Sciatic nerve (tissue), 2 donors: ENCODE measurements around the gene TARDBP. TPM values are rescaled to one million over a fixed set of nuclear protein-coding genes. Genes with fewer than 3 reads are reported as not detected.
A peak's percentile ranks its signal among the peaks of the same experiment; 100 is the strongest.

Source experiments
- ATAC-seq: fragments of 200-7000 bp; cut with Tn5 transposase; one replicate; pipeline ENCODE4 v1.9.1; 2020; ENCODE audit warnings: mild to moderate bottlenecking, moderate library complexity
- DNase-seq: peaks from one replicate; pipeline ENCODE4 v3.0.0-alpha.2; 2020; ENCODE audit warnings: low spot score
- intact Hi-C: fragments of 100-400 bp; cut with DNase I; formaldehyde crosslinking; loops from one replicate; pipeline ENCODE4 v1.14.2; 2022
- total RNA-seq: library from RNA; stranded (reverse); fragmentation: NEBNext Ultra II Directional; extraction: Animal tissue kit (Norgen Biotek cat#: 25700); gene quantifications from one replicate; pipeline ENCODE4 v1.2.1, GENCODE V29; 2021
- donor health status: DM: no; HTN: no; CAD: no.
- donor health status: DM: no; HTN: no; CAD: no.

TARDBP gene
- 165 TPM for total RNA-seq

GRCh38 chr1:11012260-11013159, at the start of gene TARDBP:
Gene TARDBP, plus strand, starts transcription at chr1:11012654. Its CDS starts 1,074 bp downstream, at chr1:11013728.
- intact Hi-C loops = loop anchor here (5.0 kb wide), 1 partner anchor 35 kb away; no protein-coding TSS in a partner anchor
- DNase-seq = peak; percentile 92
- peak; percentile 99 for ATAC-seq

GRCh38 chr1:10965546-10966226, 46.8 kb upstream of the TARDBP start:
- DNase-seq = no peak
- intact Hi-C loops = no loop called here
- ATAC-seq = peak; percentile 62

GRCh38 chr1:10967090-10967489, 45.4 kb upstream of the TARDBP start:
- no peak for ATAC-seq
- intact Hi-C loops = no loop called here

GRCh38 chr1:10968411-10968826, 44.0 kb upstream of the TARDBP start:
- intact Hi-C loops = no loop called here
- DNase-seq (no peak), ATAC-seq (no peak)

More at GRCh38 chr1:10967090-10967489, 45.4 kb upstream of the TARDBP start:
- DNase-seq = no peak

- intact Hi-C loops = no loop called here
- DNase-seq (no peak), ATAC-seq (no peak)
These were observed 43.0 kb upstream of the TARDBP start for GRCh38 chr1:10969267-10969970.

GRCh38 chr1:10969971-10970332, 42.5 kb upstream of the TARDBP start:
- intact Hi-C loops = no loop called here
- ATAC-seq (no peak), DNase-seq (no peak)

- DNase-seq (peak; percentile 77), ATAC-seq (peak; percentile 75)
- intact Hi-C loops = no loop called here
These were observed 38.9 kb upstream of the TARDBP start for GRCh38 chr1:10973552-10973951.

- intact Hi-C loops = no loop called here
- no peak for DNase-seq
- peak; percentile 10 for ATAC-seq
These were observed 38.2 kb upstream of the TARDBP start for GRCh38 chr1:10973956-10974881.

- intact Hi-C loops = loop anchor here (5.0 kb wide), 1 partner anchor 37 kb away; the partner anchor contains the start of gene TARDBP
- ATAC-seq = no peak
These were observed 36.7 kb upstream of the TARDBP start for GRCh38 chr1:10975567-10976326.

GRCh38 chr1:10978719-10979118, 33.7 kb upstream of the TARDBP start:
- intact Hi-C loops = loop anchor here (5.0 kb wide), 1 partner anchor 34 kb away; the partner anchor contains the start of gene TARDBP
- DNase-seq (no peak), ATAC-seq (no peak)

More at GRCh38 chr1:10975567-10976326, 36.7 kb upstream of the TARDBP start:
- no peak for DNase-seq

GRCh38 chr1:10979483-10979920, 33.0 kb upstream of the TARDBP start:
- DNase-seq (peak; percentile 81), ATAC-seq (peak; percentile 90)
- intact Hi-C loops = loop anchor here (5.0 kb wide), 1 partner anchor 33 kb away; the partner anchor contains the start of gene TARDBP

GRCh38 chr1:10980094-10980577, 32.3 kb upstream of the TARDBP start:
- peak; percentile 85 for ATAC-seq
- peak; percentile 86 for DNase-seq
- intact Hi-C loops = no loop called here

GRCh38 chr1:10980841-10981727, 31.4 kb upstream of the TARDBP start:
- intact Hi-C loops = no loop called here
- peak; percentile 79 for DNase-seq
- ATAC-seq = peak; percentile 81

- intact Hi-C loops = no loop called here
- DNase-seq (no peak), ATAC-seq (no peak)
These were observed 25.9 kb upstream of the TARDBP start for GRCh38 chr1:10986525-10986890.

- DNase-seq (no peak), ATAC-seq (no peak)
- intact Hi-C loops = no loop called here
These were observed 24.5 kb upstream of the TARDBP start for GRCh38 chr1:10987840-10988417.

GRCh38 chr1:10989095-10989494, 23.4 kb upstream of the TARDBP start:
- ATAC-seq (no peak), DNase-seq (no peak)
- intact Hi-C loops = no loop called here
